HS-5 (cell line): Measurements from ENCODE around the gene ADAMTS18.
"Not testable (repeated sequence)": the region's sequence is repeated elsewhere in the genome, so short reads cannot be mapped to it uniquely, and the experiment has no call there.

Experiments
- DNase-seq: peaks from one replicate; pipeline ENCODE4 v3.0.0-alpha.2; 2012; ENCODE audit warnings: low read depth

Gene ADAMTS18

DNA sequence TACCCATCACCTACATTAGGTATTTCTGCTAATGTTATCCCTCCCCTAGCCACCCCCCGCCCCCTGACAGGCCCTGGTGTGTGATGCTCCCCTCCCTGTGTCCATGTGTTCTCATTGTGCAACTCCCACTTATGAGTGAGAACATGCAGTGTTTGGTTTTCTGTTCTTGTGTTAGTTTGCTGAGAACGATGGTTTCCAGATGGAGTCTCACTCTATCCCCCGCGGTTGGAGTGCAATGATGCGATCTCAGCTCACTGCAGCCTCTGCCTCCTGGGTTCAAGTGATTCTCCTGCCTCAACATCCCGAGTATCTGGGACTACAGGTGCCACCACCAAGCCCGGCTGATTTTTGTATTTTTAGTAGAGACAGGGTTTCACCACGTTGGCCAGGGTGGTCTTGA, 155.5 kb downstream of the ADAMTS18 start:
- DNase-seq, result not testable (repeated sequence)

DNA sequence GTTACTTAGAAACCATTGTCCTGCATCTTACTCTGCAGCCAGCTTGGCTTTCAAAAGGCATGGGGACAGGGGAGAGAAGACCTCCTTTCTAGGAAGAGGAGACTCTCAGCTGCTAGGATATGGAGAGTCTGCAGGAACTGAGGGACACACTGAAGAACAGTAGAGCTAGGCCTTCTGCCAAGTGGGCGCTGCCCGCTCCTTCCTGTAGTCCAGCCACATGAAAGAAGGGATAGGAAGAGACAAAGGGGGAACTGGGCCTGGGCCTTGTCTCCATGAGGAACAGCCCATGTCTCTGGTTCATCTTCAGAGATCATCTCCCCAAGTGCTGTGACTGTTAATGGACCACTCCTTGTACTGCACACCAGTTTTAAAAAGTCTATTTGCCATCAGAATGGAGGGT, 157.3 kb downstream of the ADAMTS18 start:
- DNase-seq, result no peak

DNA sequence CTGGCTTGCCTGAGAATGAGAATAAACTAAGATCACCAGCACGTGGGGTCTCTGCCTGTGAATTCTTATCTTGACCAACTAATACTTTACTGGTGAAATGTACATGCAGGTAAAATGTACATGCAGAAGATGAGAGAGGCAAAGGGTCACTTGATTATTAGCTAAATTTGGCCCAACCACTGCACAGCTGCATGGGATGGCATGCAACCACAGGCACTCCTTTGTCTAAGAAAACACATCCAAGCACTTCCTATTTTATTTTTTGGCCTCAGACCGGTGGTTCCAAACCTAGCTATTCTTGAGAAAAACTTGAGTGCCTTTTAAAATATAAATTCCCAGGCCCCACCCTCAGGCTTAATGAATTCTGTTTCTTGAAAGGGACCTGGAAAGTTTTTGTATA, 157.7 kb downstream of the ADAMTS18 start:
- no peak for DNase-seq

DNA sequence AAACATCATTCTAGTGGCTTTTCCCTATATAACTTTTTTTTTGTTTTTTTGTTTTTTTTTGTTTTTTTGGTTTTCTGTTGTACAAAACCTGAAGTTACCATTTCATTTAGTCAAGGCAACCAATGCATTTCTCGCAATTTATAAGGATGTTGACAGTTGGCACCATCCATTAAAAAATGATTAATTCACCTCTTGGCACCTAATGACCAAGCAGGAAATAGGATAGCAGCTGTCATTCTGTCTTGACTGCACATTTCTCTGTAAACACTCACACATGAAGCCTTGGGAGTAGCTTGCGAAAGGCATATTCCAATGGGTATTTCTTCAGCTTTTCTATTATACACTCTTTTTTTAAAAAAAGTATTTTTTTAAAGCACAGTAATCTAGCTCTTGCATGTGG, 158.2 kb downstream of the ADAMTS18 start:
- DNase-seq, result no peak

DNA sequence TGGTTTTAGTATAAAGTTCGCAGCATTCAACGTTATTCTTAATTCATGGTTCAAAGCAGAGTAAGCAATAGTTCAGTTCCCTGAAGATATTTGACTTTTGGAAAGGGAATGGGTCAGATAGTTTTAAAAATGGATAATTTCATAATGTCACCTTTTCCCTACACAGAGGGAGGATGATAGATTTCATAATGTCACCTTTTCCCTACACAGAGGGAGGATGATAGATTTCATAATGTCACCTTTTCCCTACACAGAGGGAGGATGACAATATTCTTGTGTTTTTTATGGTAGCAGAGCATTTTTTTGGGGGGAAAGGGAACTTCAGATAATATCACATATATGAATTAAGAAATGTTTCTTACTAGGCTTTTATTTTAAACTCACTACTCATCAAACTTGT, 159.5 kb downstream of the ADAMTS18 start:
- not testable (repeated sequence) for DNase-seq

DNA sequence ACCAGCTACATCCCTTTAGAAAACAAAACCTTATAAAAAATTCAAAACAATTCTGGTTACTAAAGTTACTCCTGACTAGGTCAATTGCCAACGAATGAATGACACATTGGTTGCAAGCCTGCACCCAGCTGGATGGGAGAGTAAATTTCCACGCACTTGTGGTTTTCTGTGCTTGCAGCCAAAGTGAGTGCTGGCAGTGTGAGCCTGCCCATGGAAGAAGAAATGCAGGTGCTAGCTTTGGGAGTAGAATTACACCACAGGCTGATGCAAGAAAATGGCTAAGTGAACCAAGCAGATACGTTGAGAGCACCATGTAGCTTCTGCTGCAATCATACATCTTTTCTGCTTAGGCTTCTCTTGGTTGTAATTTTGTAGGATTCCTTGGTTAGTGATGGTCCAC, 161.0 kb downstream of the ADAMTS18 start:
- DNase-seq, result no peak

DNA sequence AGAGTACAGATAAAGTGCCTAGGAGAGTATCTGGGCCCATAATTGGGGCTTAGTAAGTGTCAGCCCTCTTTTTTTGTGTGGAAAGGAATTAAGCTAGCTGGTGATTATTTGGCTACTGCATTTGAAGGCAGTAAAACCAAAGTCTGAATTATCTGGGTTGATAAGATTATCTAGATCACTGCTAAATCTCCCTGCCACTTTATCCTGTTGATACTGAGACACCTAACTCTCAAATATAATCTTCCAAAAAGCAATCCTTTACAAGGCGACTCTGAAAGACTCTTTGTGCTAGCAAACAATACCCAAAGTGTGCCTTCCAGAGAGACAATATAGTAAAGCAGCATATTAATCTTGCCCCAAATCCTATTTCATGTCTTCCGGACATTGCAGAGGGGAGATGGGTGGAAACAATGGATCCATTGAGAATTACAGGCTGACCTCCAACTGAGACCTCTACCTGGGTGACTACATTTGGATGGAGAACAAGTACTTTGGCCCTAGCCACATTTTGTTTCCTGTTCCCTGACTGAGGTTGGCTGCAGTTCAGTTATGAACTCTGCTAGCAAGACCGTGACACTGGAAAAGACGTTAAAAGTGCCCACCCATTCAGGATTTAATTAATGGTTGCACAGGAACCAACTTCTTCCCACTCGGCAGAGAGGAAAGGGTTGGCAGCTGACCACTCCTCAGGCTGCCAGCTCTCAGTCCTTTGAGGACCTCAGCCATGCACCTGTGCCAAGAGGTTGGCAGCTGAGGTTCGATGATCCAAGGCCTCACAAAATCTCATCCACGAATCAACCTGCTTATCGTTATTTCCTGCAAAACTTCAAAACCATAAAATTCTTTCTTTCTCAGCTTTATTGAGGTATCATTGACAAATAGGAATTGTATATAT, 163.1 kb downstream of the ADAMTS18 start:
- no peak for DNase-seq

- DNase-seq, result not testable (repeated sequence)
Observed at GRCh38 chr16:77266185-77266584, 168.6 kb downstream of the ADAMTS18 start.

DNA sequence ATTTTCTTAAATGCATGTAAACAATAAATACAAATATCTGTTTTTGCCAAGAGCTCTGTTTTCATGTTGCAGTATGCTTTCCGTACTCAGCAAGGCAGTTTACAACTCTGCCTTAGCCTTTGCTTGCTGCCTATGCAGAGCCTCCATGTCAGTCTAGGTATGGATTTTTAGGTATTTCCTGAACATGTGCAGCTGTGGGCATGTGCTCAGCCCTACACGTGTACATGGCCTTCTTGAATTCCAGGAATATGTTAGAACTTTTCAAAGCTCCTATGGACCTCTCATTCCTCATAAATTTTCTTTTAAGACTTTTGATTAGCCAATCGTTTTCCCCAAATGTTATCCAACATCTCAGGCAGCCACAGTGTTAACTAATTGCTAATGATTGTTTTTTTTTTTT, 171.9 kb downstream of the ADAMTS18 start:
- DNase-seq, result no peak

GRCh38 chr16:77250400-77250799, 184.4 kb downstream of the ADAMTS18 start:
- peak; percentile 29 for DNase-seq

DNA sequence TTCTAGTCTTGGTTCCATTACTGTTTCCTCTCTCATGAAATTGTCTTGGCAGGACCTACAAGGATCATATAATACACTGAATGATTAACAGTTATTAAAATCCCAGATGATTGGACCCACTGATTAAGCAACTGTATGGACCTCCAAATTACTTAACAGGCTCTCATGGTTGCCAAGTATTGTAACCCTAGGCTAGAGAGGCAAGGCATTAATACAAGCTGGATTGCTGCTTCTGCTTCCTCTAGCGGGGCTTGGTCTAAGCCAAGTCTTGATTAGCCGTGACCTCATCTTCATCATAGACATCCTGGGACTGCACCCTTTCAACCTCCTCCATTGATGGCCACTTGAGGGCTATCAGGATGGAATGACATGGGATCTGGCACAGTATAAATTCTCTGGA, 188.7 kb downstream of the ADAMTS18 start:
- no peak for DNase-seq

- not testable (repeated sequence) for DNase-seq
Observed at GRCh38 chr16:77242471-77242870, 192.4 kb downstream of the ADAMTS18 start.

GRCh38 chr16:77238593-77238992, 196.2 kb downstream of the ADAMTS18 start:
- no peak for DNase-seq

- DNase-seq, result peak; percentile 60
Observed at GRCh38 chr16:77236063-77236511, 198.7 kb downstream of the ADAMTS18 start.

DNA sequence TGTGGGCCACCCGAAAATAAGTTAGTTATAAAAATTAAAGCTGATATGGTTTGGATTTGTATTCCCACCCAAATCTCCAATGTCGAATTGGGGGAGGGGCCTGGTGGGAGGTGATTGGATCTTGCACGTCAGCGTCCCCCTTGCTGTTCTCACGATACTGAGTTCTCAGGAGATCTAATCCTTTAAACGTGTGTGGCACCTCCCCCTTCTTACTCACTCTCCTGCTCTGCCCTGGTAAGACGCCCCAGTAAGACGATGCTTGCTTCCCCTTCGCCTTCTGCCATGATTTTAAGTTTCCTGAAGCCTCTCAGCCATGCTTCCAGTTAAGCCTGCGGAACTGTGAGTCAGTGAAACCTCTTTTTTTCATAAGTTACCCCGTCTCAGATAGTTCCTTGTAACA, 200.2 kb downstream of the ADAMTS18 start:
- no peak for DNase-seq

- DNase-seq, result no peak
Observed at GRCh38 chr16:77233799-77234519, 200.9 kb downstream of the ADAMTS18 start.
